NCI-H526 (cell line): Measurements from ENCODE around the gene PSAT1.

Source experiments
- DNase-seq, 2 experiments: peaks; one replicate each; lab custom pipeline; 2025; lab: John Stamatoyannopoulos, UW

PSAT1 gene

GRCh38 chr9:78365748-78366697, 69.1 kb downstream of the PSAT1 start:
- DNase-seq = no peak

- DNase-seq = no peak
Measured at GRCh38 chr9:78366827-78367226, 69.9 kb downstream of the PSAT1 start.

- no peak for DNase-seq
Measured at GRCh38 chr9:78368236-78368635, 71.3 kb downstream of the PSAT1 start.

GRCh38 chr9:78369639-78370219, 72.8 kb downstream of the PSAT1 start:
- DNase-seq = peak; percentile 33 to 83

- DNase-seq = no peak
Measured at GRCh38 chr9:78370991-78371390, 74.1 kb downstream of the PSAT1 start.

- DNase-seq = peak; percentile 84 to 86
Measured at GRCh38 chr9:78371981-78372380, 75.1 kb downstream of the PSAT1 start.
